RPMI8226 (cell line): ENCODE data around the gene S100A10.

ENCODE experiments used
- DNase-seq: peaks from one replicate; pipeline ENCODE4 v3.0.0-alpha.2; 2015

Gene S100A10

DNA sequence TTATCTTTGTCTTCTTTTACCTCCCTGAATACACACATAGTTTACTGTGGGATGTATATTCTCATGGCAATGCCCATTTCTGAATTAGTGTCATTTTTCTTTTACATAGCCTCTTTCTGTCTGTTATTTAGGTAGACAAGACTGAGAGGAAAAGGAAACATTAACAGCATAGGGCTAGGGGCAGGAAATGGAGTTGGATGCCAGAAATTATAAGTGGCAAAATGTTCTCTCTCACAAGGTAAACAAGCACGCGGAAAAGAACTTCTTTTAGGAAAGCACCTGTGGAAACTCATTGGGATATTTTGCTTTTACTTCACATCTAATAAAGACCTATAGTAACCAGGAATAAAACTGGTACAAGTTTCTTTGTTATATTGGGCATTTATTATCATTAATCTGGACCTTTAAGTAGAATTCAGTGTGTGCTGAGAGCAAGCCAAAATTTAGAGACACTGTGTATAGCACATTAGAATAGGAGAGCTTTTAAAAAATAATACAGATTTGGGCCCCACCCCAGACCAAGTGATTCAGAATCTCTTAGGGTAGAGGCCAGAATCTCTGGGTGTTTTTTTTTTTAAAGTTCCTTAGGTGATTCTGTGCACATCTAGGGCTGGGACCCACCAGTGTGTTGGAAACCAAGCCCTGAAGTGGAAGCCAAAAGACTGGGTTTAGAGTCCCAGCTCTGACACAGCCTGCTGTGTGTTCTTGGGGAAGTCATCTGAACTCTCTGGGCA is 32.7 kb downstream of the S100A10 start:
- no peak for DNase-seq

DNA sequence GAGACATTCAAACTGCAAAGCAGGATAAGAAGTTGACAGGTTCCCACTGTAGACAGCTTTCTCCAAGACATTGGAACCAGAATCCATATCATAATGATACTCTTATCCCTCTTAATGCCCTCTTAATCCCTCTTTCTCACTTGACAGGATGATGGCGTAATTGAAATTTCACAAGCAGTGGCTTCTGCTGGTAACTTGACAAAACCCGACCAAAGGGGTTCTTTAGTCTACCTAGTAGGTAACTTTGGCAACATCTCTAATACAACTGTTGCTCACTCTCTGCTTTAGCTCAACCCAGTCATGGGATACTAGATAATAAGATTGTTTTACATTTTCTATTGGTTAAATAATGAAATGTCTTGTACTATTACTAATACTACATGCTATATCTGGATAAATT is 34.7 kb downstream of the S100A10 start:
- DNase-seq, result no peak

GRCh38 chr1:151956957-151957497 is 36.6 kb downstream of the S100A10 start:
- no peak for DNase-seq

DNA sequence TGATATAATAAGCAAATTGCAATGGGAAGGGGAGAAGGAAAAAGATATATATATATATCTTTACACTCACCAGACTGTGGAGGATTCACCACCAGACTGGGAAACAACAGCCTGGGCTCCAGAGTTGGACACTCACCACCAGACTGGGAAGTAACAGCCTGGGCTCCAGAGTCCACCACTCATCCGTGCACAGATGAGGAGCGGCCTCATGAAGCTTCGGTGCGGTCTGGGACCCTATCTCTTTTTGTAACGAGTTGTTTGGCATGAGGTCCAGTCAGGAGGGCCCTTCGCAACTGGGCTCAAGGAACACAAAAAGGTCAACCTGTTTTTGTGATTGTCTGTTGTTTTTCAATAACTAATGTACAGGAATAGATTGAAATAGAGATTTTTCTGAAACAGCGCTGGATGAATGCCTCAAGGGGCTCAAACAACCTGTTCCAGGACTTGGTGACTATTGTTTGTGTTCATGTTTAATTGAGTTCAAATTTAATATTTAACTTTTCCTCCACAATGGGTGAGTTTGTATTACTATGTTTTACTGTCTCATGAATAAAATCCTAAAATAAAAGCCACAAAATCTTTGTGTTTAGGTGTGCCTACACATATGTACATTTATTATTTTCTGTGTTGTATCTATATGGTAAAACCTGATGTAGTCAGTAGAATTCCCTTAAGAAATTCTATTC is 40.1 kb downstream of the S100A10 start:
- no peak for DNase-seq

GRCh38 chr1:151952811-151953210 is 40.8 kb downstream of the S100A10 start:
- DNase-seq, result no peak

GRCh38 chr1:151949371-151950193 is 44.1 kb downstream of the S100A10 start:
- DNase-seq, result no peak

DNA sequence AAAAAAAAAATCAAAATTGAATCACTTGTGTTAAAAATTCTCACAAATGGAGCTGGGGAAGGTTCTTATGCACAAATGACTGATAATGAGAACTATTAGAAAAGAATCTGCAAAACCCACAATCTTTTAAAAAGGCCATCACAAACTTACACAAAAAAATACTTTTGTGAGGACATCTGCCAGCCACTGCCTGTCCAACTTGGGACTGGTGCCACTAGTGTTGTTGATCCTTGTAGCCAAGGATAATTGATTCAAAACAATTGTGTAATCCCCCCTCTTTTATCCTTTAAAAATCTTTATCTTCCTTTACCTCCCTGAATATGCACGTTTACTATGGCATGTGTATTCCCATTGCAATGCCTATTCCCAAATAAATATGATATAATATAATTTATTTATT is 45.2 kb downstream of the S100A10 start:
- no peak for DNase-seq

- DNase-seq, result no peak
Measured at GRCh38 chr1:151947140-151947539, 46.5 kb downstream of the S100A10 start.

- peak; percentile 90 for DNase-seq
Measured at GRCh38 chr1:151945725-151946722, 47.6 kb downstream of the S100A10 start.

GRCh38 chr1:151944857-151945575 is 48.6 kb downstream of the S100A10 start:
- no peak for DNase-seq

GRCh38 chr1:151944126-151944856 is 49.4 kb downstream of the S100A10 start:
- DNase-seq, result no peak

GRCh38 chr1:151943591-151943990 is 50.1 kb downstream of the S100A10 start:
- DNase-seq, result no peak

DNA sequence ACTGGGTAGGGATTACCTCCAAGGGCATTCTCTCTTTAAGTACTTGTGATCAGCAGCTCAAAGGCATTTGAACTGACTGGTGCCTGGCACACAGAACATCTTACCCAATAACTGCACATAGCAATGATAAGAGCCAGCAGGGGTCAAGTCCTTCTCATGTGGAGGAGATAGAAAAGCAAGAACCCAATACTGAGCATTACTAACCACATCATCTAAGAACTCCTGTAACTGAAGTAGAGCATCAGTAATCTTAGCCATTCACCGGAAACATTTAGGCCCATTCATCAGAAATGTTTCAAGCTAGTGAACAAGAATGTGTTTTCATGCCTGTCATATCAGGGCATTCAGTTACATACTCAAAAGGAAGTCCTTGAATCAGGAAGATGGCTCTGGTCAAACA is 50.8 kb downstream of the S100A10 start:
- no peak for DNase-seq

GRCh38 chr1:151940541-151940940 is 53.1 kb downstream of the S100A10 start:
- DNase-seq, result no peak

DNA sequence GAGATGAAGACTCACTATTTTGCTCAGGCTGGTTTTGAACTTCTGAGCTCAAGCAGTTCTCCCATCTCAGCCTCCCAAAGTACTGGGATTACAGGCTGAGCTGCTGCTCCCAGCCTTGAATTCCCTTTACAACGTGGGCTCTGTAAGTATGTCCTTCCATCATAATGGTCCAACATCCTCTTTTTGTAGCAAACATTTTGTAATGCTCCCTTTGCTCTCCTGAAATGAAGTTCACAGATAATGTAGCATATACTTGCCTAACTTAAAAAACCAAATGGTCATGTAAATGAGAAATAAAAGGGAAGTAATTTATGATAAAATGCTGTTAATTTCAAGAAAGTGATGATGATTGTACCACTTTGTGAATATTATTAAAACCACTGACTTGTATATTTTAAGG is 53.9 kb downstream of the S100A10 start:
- no peak for DNase-seq

DNA sequence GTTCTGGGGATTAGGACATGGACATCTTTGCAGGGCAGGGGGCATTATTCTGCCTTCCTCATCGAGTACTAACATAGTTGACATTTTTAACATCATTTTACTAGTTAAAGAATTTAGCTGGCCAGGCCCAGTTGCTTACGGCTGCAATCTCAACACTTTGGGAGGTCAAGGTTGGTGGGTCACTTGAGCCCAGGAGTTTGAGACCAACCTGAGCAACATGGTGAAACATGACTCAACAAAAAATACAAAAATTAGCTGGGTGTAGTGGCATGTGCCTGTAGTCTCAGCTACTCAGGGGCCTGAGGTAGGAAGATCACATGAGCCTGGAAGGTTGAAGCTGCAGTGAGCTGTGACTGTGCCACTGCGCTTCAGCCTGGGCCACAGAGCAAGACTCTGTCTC is 54.5 kb downstream of the S100A10 start:
- DNase-seq, result no peak

DNA sequence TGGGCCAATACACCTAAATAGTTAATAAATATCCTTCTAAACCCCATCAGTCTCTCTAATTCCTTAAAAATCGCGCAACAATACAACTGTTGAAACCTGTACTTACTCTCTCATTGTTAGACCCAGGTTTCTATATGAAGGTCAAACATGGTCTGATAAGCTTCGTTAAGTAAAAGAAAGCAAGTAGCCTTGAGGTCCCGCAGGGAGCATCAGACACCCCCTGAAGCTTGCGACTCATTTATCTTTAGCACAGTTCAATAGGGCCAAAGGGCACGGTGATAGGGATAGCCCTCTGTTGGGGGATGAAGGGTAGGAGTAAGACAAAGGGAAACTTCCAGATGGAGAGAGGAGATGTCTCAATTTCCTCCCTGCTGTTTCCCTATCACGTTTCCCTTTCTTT is 57.0 kb downstream of the S100A10 start:
- DNase-seq, result no peak

- DNase-seq, result no peak
Measured at GRCh38 chr1:151935894-151936602, 57.6 kb downstream of the S100A10 start.

DNA sequence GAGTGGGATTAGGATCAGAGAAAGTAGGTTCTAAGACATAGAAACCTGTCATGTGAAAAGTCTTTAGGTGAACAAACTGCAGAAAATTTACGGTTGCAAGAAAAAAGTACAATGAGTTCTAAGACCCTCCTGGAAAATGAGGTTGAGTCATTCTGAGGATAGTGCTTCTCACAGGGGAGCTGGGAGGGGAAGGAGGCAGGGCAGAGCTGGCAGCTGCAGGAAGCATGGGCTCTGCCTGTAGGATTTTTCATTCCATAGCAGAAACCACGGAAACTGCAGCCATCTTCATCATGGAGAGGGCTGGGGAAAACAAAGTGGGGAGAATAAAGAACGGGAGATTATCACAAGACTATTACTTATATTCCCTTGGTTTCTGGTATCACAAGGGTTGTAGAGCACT is 58.5 kb downstream of the S100A10 start:
- DNase-seq, result no peak

- peak; percentile 72 for DNase-seq
Measured at GRCh38 chr1:151934048-151934493, 59.6 kb downstream of the S100A10 start.
